Kidney (tissue), 14 donors: ENCODE measurements around the gene CES2. TPM values are rescaled to one million over a fixed set of nuclear protein-coding genes. Genes with fewer than 3 reads are reported as not detected.

ENCODE experiments used
- DNase-seq, 5 donors: peaks; one replicate each; pipeline ENCODE4 v3.0.0-alpha.2; 2013 to 2020
- FAIRE-seq: peaks from 2 replicates; lab custom pipeline; 2012; peaks lifted over from hg19 to GRCh38; lab: Jason Lieb, UNC
- H3K27ac ChIP-seq, 2 donors: one replicate each; pipeline ENCODE4 v1.7.0; 2013; ENCODE audit warnings: low read depth in 2 of 2, low read length in 2 of 2, inconsistent platforms in 1 of 2
- H3K27me3 ChIP-seq: one replicate; pipeline ENCODE4 v1.7.1; 2013; ENCODE audit warnings: low read length, inconsistent platforms; ENCODE audit not compliant: control insufficient read depth, insufficient read depth
- H3K36me3 ChIP-seq, 3 donors: one replicate each; pipeline versions ENCODE4 v1.7.0 to v1.7.1; 2013; ENCODE audit warnings: low read length in 3 of 3, control low read depth in 1 of 3, inconsistent platforms in 1 of 3; ENCODE audit not compliant: insufficient read depth in 3 of 3, control insufficient read depth in 2 of 3
- H3K4me1 ChIP-seq, 3 donors: one replicate each; pipeline versions ENCODE4 v1.7.0 to v1.7.1; 2013; ENCODE audit warnings: low read length in 3 of 3, inconsistent platforms in 1 of 3, low read depth in 1 of 3; ENCODE audit not compliant: control insufficient read depth in 2 of 3, insufficient read depth in 2 of 3
- H3K4me3 ChIP-seq, 3 donors: one replicate each; pipeline versions ENCODE4 v1.7.0 to v1.8.1; 2013; ENCODE audit warnings: low read length in 3 of 3, control low read depth in 1 of 3, inconsistent platforms in 1 of 3
- H3K9ac ChIP-seq, 3 donors: one replicate each; pipeline versions ENCODE4 v1.7.0 to v1.7.1; 2013; ENCODE audit warnings: low read length in 3 of 3, control low read depth in 1 of 3, inconsistent platforms in 1 of 3
- H3K9me3 ChIP-seq, 3 donors: one replicate each; pipeline versions ENCODE4 v1.7.0 to v1.7.1; 2013; ENCODE audit warnings: low read length in 3 of 3, control low read depth in 1 of 3, inconsistent platforms in 1 of 3; ENCODE audit not compliant: control insufficient read depth in 2 of 3, insufficient read depth in 1 of 3
- CTCF ChIP-seq: IDR thresholded peaks from 3 replicates; pipeline ENCODE4 v1.5.1; 2012; ENCODE audit warnings: mild to moderate bottlenecking, moderate library complexity, borderline replicate concordance; ENCODE audit not compliant: insufficient read depth; ENCODE audit errors: extremely low read depth
- intact Hi-C: fragments of 100-400 bp; cut with DNase I; formaldehyde crosslinking; loops from one replicate; pipeline ENCODE4 v1.11.1; 2022
- polyA plus RNA-seq: library from polyadenylated mRNA; stranded (reverse); fragments of 350-450 nt; fragmentation: Illumina TruSeq; extraction: RNeasy Lipid Tissue Mini Kit (QIAGEN cat#74804); gene quantifications from one replicate; pipeline ENCODE4 v1.2.3, GENCODE V29; 2014; ENCODE audit warnings: low read depth, low replicate concordance; ENCODE audit not compliant: insufficient read depth
- total RNA-seq: library from RNA; stranded (reverse); fragmentation: NEBNext Ultra II Directional; extraction: Animal tissue kit (Norgen Biotek cat#: 25700); gene quantifications from one replicate; pipeline ENCODE4 v1.2.1, GENCODE V29; 2021
- donor health status: control.
- donor health status: control.
- donor health status: control.
- donor health status: control.
- donor health status: control.
- donor health status: DM: yes; HTN: yes; CAD: no.
- donor health status: Normal renal cell carcinoma (clear cell type).

The CES2 gene
- total and polyA plus RNA-seq, 2 donors from 2014 or later, result 72.1 to 76.9 TPM

GRCh38 chr16:66898207-66898606, 37.1 kb upstream of the CES2 start:
- no peak overlapping the region for H3K27ac ChIP-seq
- no peaks in the 10 kb centered on the region for H3K27me3 ChIP-seq
- H3K4me3 ChIP-seq, result no peak overlapping the region
- no peak for FAIRE-seq
- peaks cover 0 to 36% (median 23%) of the 10 kb centered on the region in 3 donors for H3K4me1 ChIP-seq
- TF ChIP-seq CTCF, result no peak
- H3K9me3 ChIP-seq, result no peaks in the 10 kb centered on the region
- H3K36me3 ChIP-seq, result no peaks in the 10 kb centered on the region
- no peak overlapping the region for H3K9ac ChIP-seq
- DNase-seq, result peak in 1 of 5 donors; percentile 76
- intact Hi-C loops, result no loop called here

DNA sequence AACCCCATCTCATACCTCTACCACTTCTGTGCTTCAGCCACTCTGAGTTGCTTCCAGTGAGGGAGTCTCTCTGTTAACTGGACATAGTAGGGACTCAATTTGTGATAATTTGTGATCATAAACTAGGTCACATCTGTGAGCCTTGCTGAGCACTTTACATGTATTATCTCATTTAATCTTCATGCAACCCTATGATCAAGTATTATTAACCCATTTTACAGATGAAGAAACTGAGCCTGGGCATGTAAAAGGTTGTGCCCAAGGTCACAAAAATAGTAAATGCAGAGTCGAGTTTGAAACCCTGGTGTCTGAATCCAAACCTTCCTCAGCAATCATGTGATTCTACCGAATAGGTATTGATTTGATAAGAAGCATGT, 36.4 kb upstream of the CES2 start:
- intact Hi-C loops, result no loop called here
- DNase-seq (no peak), FAIRE-seq (no peak)
- Histone ChIP-seq H3K27me3 (no peaks in the 10 kb centered on the region), H3K9ac (peak overlapping the region in 1 of 3 donors; percentile 78), H3K9me3 (no peaks in the 10 kb centered on the region), H3K4me3 (no peak overlapping the region), H3K27ac (peak overlapping the region; percentile 92 to 94), H3K36me3 (no peaks in the 10 kb centered on the region), H3K4me1 (peaks cover 0 to 38% (median 23%) of the 10 kb centered on the region in 3 donors)
- TF ChIP-seq CTCF, result no peak

DNA sequence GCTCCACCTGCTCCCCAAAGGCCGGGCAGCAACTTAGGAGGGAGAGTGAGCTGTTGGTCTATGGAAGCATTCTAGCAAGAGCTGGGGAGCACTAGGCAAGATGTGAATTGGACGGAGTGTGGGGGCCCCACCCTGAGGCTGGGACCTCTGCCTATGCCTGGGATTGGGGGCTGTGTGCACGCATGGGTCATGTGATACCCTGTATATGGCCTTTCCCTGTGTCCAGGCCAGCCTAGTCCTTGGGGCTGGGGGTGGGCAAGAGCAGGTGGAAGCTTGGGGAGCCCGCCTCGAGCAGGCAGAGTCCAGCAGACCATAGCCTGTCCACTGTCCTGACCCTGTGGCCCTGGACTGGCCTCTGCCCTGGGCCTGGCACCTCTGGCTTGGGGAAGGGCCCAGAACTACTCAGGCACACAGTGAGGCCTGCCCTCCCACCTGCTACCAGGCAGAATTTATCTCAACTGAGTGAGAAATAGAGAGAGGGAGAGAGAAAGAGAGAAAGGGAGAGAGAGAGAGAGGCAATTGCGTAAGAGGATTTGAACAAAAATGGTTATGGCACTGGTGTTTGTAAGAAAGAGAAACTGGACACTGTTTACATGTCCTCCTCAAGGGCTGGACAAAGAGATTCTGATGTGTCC, 35.9 kb upstream of the CES2 start:
- Histone ChIP-seq H3K9me3 (no peaks in the 10 kb centered on the region), H3K4me3 (no peak overlapping the region), H3K36me3 (no peaks in the 10 kb centered on the region), H3K4me1 (peaks cover 0 to 44% (median 23%) of the 10 kb centered on the region in 3 donors), H3K27ac (peak overlapping the region; percentile 92 to 94), H3K27me3 (no peaks in the 10 kb centered on the region), H3K9ac (peak overlapping the region in 2 of 3 donors; percentile 27 to 78)
- TF ChIP-seq CTCF, result no peak
- DNase-seq (peak in 1 of 5 donors; percentile 71), FAIRE-seq (no peak)
- intact Hi-C loops, result no loop called here
